Progenitor cell of endocrine pancreas (in vitro differentiated cells): ENCODE data around the gene GPC3. TPM values are rescaled to one million over a fixed set of nuclear protein-coding genes. Genes with fewer than 3 reads are reported as not detected.

Experiments used
- DNase-seq: peaks from one replicate; pipeline ENCODE4 v3.0.0; 2021; ENCODE audit warnings: low spot score; ENCODE audit not compliant: unreplicated experiment
- H3K27ac Mint-ChIP-seq: 2 replicates; pipeline ENCODE4 v1.8.0; 2021; ENCODE audit warnings: mild to moderate bottlenecking, moderate library complexity, mixed read lengths
- H3K27me3 Mint-ChIP-seq: 2 replicates; pipeline ENCODE4 v1.8.0; 2021; ENCODE audit warnings: mixed read lengths
- H3K36me3 Mint-ChIP-seq: 2 replicates; pipeline ENCODE4 v1.8.0; 2022; ENCODE audit warnings: mixed read lengths; ENCODE audit not compliant: insufficient read depth
- H3K4me1 Mint-ChIP-seq: 2 replicates; pipeline ENCODE4 v1.8.0; 2021; ENCODE audit warnings: low read depth, mixed read lengths
- H3K4me3 Mint-ChIP-seq: 2 replicates; pipeline ENCODE4 v1.8.0; 2021; ENCODE audit warnings: low read depth, mild to moderate bottlenecking, moderate library complexity, mixed read lengths
- H3K9me3 Mint-ChIP-seq: 2 replicates; pipeline ENCODE4 v1.8.0; 2021; ENCODE audit warnings: low read depth, mixed read lengths
- total RNA-seq: library from RNA; stranded (reverse); gene quantifications from 2 replicates; pipeline ENCODE4 v1.2.1, GENCODE V29; 2021
- TF ChIP-seq, protein P1 (sequence below): fragments of 200-600 bp; sonication (generic); IDR thresholded peaks from one replicate; pipeline ENCODE4 v1.5.0; 2021; ENCODE audit warnings: antibody characterized with exemption, mild to moderate bottlenecking; ENCODE audit not compliant: unreplicated experiment

The GPC3 gene
- total RNA-seq, 1 donor from 2014 or later: 197 TPM

GRCh38 chrX:133676344-133677122 is 308.9 kb downstream of the GPC3 start:
- DNase-seq: no peak
- TF ChIP-seq, protein P1, sequence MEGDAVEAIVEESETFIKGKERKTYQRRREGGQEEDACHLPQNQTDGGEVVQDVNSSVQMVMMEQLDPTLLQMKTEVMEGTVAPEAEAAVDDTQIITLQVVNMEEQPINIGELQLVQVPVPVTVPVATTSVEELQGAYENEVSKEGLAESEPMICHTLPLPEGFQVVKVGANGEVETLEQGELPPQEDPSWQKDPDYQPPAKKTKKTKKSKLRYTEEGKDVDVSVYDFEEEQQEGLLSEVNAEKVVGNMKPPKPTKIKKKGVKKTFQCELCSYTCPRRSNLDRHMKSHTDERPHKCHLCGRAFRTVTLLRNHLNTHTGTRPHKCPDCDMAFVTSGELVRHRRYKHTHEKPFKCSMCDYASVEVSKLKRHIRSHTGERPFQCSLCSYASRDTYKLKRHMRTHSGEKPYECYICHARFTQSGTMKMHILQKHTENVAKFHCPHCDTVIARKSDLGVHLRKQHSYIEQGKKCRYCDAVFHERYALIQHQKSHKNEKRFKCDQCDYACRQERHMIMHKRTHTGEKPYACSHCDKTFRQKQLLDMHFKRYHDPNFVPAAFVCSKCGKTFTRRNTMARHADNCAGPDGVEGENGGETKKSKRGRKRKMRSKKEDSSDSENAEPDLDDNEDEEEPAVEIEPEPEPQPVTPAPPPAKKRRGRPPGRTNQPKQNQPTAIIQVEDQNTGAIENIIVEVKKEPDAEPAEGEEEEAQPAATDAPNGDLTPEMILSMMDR: no peak
- Mint-ChIP-seq H3K9me3 (no peaks in the 10 kb centered on the region), H3K27me3 (no peaks in the 10 kb centered on the region), H3K4me1 (peaks cover 39% of the 10 kb centered on the region), H3K36me3 (no peaks in the 10 kb centered on the region), H3K4me3 (no peak overlapping the region), H3K27ac (peak overlapping the region; percentile 92)

GRCh38 chrX:133674726-133675470 is 310.5 kb downstream of the GPC3 start:
- Mint-ChIP-seq H3K9me3 (no peaks in the 10 kb centered on the region), H3K36me3 (no peaks in the 10 kb centered on the region), H3K27ac (peak overlapping the region; percentile 90), H3K27me3 (no peaks in the 10 kb centered on the region), H3K4me1 (peaks cover 44% of the 10 kb centered on the region), H3K4me3 (no peak overlapping the region)
- no peak for DNase-seq
- TF ChIP-seq, protein P1: no peak

GRCh38 chrX:133670383-133670782 is 315.0 kb downstream of the GPC3 start:
- Mint-ChIP-seq H3K27me3 (no peaks in the 10 kb centered on the region), H3K9me3 (no peaks in the 10 kb centered on the region), H3K4me1 (peaks cover 27% of the 10 kb centered on the region), H3K36me3 (no peaks in the 10 kb centered on the region), H3K4me3 (no peak overlapping the region), H3K27ac (no peak overlapping the region)
- DNase-seq: no peak
- TF ChIP-seq, protein P1: peak; percentile 89

- H3K27me3 Mint-ChIP-seq: no peaks in the 10 kb centered on the region
- no peaks in the 10 kb centered on the region for H3K9me3 Mint-ChIP-seq
- H3K4me1 Mint-ChIP-seq: peaks cover 16% of the 10 kb centered on the region
- H3K27ac Mint-ChIP-seq: no peak overlapping the region
- no peaks in the 10 kb centered on the region for H3K36me3 Mint-ChIP-seq
- no peak for DNase-seq
- no peak overlapping the region for H3K4me3 Mint-ChIP-seq
- TF ChIP-seq, protein P1: no peak
Measured at GRCh38 chrX:133669214-133669613, 316.2 kb downstream of the GPC3 start.

GRCh38 chrX:133668225-133668931 is 317.0 kb downstream of the GPC3 start:
- no peak for DNase-seq
- Mint-ChIP-seq H3K36me3 (no peaks in the 10 kb centered on the region), H3K9me3 (no peaks in the 10 kb centered on the region), H3K4me3 (no peak overlapping the region), H3K4me1 (peaks cover 14% of the 10 kb centered on the region), H3K27ac (no peak overlapping the region), H3K27me3 (no peaks in the 10 kb centered on the region)
- TF ChIP-seq, protein P1: no peak
